HG02798 (cell line): ENCODE results near the gene ZNF710.

Experiments used
- ATAC-seq: cut with Tn5 transposase; IDR thresholded peaks from one replicate; pipeline ENCODE4 v1.9.1; 2021; ENCODE audit warnings: mild to moderate bottlenecking; ENCODE audit not compliant: unreplicated experiment, poor library complexity

ZNF710 gene

DNA sequence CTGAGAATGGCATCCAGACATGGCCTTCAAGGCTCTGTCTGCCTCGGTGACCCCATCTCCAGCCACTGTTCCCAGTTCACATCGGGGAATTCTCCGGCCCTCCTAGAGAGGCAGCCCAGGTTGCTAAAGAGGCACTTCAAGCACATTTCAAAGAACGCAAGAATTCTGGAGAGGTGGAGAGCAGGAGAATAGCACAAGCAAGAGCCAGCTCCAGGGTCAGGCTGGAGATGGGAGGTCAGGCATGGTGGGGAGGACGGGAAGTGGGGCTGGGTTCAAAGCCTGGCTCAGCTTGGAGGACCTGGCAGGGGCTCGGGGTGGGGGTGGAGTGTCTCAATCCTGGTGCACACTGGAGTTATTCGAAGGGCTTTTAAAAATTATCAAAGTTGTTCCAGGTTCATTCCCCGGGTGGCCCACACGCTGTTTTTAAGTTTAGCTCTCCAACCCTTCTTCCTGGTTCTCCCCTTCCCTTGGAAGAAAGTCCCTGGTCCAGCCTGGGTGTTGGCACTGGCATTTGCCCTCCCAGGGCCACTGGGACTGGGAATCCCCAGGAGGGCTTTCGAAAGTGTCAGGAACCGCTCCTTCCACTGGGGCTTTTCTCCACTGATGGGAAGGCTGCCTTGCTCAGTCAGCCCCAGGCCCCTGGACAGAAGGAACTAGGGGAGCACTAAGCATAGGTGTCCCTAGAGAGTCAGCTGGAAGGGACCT is 35.8 kb downstream of the ZNF710 start:
- no peak for ATAC-seq

DNA sequence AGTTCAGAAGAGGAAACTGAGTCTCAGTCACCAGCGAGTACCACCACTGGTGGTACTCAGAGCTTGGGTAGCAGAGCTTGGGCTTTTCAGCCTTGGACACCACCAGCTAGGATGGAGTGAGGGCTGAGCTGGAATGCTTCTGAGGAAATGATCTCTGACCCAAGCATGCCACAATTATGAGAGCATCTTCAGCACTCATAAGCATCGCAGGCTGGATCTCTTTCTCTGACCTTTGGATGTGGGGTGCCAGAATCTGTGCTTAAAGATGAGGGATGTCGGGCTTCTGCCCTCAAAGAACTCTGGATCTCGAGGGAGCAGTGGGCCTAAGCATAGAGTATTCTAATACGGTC is 36.4 kb downstream of the ZNF710 start:
- no peak for ATAC-seq

DNA sequence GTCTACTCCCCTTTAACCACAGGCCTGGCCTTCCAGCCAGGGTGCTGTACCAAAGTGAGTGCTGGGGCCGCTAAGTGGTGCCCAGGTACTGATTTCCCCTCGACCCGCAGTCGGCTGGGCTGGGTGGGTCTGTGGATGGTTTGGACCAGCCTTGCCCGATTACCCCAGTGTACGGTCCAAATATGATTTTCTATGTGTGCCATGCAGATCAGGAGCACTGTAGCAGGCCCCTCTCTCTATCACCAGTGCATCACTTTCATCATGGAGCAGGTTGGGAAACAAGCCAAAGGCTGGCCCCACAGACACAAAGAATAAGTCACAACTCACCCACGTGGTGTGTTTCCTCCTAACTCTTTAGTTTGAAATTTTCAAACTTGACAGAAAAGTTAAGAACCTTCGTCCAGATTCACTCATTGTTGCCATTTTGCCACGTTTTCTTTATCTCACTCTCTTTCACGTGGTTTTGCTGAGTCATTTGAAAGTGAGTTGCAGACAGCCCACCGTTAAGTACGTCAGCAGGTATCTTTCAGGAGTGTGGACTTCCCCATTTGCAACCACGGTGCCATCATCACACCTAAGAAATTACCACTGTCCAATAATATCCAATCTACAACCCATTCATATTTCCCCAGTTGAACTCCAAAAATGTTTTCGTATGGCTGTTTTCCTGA is 37.0 kb downstream of the ZNF710 start:
- ATAC-seq, result peak; percentile 81

GRCh38 chr15:90038632-90039095 is 37.5 kb downstream of the ZNF710 start:
- ATAC-seq, result no peak

DNA sequence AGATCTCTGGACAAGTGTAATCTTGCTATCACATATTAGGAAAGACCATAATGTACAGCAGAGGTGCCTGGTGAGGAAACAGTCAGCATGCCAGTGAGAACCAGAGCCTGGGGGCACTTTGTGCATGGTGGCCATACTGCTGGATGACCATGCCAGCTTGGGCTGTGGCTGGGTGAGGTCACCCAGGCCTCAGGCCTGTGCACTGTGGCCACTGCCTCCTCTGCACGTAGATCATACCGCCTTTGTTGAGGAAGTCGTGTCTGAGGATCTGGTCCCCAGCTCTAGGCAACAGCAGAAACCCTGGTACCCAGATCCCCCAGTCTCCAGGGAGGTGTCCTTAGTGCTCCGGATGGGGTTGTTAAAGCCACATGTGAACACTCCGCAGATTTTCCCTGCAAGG is 38.9 kb downstream of the ZNF710 start:
- no peak for ATAC-seq

- ATAC-seq, result no peak
Measured at GRCh38 chr15:90040618-90041017, 39.5 kb downstream of the ZNF710 start.

GRCh38 chr15:90042356-90042755 is 41.2 kb downstream of the ZNF710 start:
- no peak for ATAC-seq

- ATAC-seq, result no peak
Measured at GRCh38 chr15:90042766-90043529, 41.8 kb downstream of the ZNF710 start.

- ATAC-seq, result no peak
Measured at GRCh38 chr15:90043530-90044010, 42.4 kb downstream of the ZNF710 start.

DNA sequence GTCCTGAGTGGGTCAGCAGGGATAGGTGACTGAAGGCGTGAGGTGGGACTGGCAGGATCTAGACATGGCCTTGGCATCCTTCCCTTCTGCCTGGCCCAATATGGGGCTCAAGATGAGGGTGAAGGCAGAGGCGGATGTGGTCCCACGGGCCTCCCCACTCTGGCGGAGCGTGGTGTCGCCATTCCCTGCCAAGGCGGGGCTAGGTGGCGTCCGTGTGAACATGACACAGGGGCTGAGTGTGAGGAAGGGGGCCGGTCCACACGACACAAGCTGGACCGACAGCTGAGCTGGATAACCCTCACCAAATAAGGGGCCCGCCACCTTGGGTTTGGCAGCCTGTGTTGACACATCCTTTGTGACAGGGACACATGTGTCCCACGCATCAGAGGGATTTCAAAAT is 43.1 kb downstream of the ZNF710 start:
- ATAC-seq, result no peak

- no peak for ATAC-seq
Measured at GRCh38 chr15:90044916-90045371, 43.8 kb downstream of the ZNF710 start.

DNA sequence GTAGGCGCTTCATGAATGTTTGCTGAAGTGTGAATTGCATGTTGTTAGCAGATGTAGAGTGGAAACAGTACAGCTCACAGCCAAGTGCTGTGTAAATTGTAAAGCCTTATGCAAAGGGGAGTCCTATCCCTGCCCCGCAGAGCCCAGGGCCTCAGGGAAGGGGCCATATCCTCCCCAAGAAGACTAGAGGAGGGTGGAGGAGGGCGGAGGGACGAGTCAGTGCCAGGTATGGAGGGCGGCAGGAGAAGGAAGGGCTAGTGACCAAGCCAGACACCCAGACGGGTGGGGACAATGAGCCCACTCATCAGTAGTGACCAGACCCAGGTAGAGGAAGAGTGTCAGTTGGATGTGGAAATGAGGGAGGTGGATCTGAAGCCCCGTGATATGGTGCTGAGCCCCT is 45.2 kb downstream of the ZNF710 start:
- no peak for ATAC-seq

DNA sequence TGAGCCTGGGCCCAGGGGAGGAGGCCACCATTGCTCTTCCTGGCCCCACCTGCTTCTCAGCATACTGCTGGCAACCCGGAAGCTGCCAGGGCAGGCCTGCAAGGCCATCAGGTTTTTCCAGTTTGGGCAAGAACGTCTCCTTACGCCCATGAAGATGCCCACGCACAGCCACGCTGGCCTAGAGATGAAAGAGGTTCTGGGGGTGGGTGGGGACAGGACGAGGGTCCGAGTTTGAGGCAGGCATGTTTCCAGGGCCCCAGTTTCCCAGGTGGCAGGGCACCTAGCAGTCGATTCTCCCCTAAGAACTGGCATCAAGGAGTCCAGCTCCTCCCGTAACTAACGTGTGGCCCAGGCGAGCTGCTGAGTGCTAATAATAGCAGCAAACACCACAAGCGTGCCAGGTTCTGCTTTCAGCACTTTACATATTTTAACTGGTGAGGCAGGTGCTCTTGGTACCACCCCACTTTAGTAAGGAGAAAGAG is 45.8 kb downstream of the ZNF710 start:
- ATAC-seq, result peak; percentile 70

DNA sequence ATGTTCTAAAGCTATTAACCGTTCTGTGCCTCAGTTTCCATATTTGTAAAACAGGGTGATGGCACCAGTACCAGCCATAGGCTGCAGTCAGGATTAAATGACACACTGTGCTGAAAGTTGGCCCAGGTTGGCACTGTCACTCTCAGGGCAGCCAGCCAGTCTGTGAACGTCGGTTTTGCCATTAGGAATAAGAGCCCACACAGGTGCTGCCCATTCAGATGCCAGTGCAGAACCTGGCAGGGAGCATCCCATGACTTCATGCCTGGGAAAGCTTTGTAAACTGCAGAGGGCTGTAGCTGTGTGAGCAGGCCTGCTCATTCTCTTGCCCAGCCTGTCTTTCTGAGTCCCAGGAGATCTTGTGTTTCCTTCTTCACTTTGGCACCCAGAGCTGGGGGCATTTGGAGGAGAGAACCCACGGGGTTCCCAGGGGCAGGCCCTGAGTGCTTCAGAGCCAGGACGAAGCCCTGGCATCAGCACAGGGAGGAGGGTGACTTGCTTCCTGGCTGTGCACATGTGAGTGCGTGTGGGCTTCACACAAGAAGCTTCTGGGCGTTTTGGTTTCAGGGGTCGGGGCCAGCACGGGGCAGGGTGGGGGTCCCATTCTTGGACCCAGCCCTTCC is 46.9 kb downstream of the ZNF710 start:
- ATAC-seq, result no peak

- ATAC-seq, result no peak
Measured at GRCh38 chr15:90049030-90049429, 47.9 kb downstream of the ZNF710 start.

- no peak for ATAC-seq
Measured at GRCh38 chr15:90049666-90050604, 48.8 kb downstream of the ZNF710 start.

- ATAC-seq, result no peak
Measured at GRCh38 chr15:90051874-90052273, 50.8 kb downstream of the ZNF710 start.

DNA sequence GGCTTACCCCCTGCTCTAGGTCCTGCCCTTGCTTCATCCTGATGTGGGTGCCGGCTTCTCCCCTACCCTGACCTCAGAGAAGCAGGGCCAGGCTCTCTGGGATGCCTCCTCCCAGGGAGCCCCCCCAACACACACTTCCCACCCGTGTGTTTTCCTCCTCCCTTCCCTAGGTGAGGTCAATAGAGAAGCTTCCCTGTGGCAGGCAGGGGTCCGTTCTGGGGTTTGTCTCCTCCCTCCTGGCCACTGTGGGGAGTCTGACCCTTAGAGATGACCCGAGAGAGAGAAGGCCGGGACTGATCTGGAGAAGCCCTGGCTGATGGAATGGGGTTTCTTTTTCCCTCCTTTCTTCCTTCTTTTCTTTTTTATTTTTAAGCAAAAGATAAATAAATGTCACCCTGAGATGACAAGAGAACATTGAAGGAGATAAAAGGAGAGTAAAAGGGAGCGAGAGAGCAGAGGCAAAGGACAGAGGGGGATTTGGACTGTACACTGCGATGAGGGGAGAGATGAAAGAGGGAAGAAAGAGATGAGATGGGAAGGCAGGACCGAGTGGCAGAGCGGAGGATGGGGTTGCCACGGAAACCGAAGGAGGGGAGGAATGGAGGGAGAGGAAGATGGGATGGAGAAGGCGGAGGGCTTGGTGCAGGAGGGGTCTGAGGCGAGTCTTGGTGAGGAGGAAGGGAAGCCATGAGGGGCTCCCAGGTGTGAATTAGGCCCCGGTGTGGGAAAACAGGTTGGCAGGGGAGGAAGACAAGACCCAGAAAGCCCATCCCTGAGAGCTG is 52.8 kb downstream of the ZNF710 start:
- no peak for ATAC-seq

- ATAC-seq, result no peak
Measured at GRCh38 chr15:90054618-90055097, 53.5 kb downstream of the ZNF710 start.
